ENCODE results near the gene NRXN2. TPM values are rescaled to one million over a fixed set of nuclear protein-coding genes. Genes with fewer than 3 reads are reported as not detected.

The NRXN2 gene
- total RNA-seq, 4 donors from 2014 or later: 1.6 to 4.2 (median 3.0) TPM

- Histone ChIP-seq H3K27me3 (no peaks in the 10 kb centered on the region), H3K4me1 (peaks cover 0 to 50% (median 41%) of the 10 kb centered on the region in 4 donors), H3K9me3 (no peaks in the 10 kb centered on the region), H3K27ac (peak overlapping the region in 3 of 4 donors; percentile 11 to 85 (median 37)), H3K36me3 (peaks cover 0 to 34% (median 0%) of the 10 kb centered on the region in 3 donors), H3K4me3 (no peak overlapping the region)
- peak in 1 of 3 donors; percentile 30 for DNase-seq
- no peak for TF ChIP-seq POLR2A (IDR thresholded peaks at IDR 0.05)
- TF ChIP-seq CTCF (IDR thresholded peaks at IDR 0.05): no peak
These were observed 37.9 kb upstream of the NRXN2 start for GRCh38 chr11:64760759-64761420.

DNA sequence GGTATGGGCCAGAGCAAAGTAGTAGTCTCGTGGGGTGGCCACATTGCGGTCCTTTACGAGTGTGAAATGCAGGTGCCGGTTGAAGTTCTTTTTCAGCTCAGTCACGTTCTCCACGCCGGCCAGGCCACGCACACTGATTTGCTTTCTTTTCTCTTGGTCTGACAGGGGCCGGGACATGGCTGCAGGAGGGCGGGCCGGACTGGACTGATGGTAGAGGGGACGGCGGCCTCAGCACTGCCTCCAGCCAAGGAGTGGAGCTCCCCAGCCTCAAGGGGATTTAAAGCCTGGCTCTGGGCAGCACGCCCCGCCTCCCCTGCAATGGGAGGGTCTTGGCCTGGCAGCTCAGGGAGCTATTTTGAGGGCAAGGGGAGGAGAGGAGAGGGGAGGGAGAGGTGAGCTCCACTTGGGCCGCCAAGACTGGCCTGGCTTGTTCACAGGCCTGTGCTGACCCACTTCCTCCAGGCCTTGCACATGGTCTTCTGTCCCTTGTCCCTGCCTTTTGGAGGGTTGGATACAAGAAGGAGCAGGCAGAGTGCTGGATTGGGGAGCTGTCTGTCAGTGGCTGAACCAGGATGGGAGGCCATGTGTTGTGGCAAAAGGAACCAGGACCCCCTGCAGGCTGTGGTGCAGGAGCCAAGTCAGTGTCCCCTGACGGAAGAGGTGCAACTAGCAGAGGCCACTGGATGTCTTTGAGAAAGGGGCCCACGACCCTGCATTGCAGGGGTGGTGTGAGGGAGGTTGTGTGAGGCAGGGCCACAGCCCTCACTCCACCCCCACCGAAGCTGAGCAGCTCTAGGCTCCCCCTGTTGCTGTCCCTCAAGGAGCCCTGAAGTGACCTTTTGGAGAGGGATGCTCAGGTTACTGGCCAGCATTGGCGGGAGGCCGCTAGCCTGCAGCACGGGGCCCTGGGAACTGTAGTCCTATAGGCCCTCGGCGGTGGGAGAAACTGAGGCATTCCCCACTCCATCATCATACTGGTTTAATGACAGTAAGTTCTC, 37.0 kb upstream of the NRXN2 start, which contains the start of gene PYGM:
Gene PYGM, minus strand, starts transcription at position 253 of the 998 bp plus-strand sequence. Its CDS starts 76 bp downstream, at position 177.
- peaks cover 0 to 26% (median 0%) of the 10 kb centered on the region in 3 donors for H3K36me3 ChIP-seq
- H3K27me3 ChIP-seq: no peaks in the 10 kb centered on the region
- peak within 1 kb of the TSS in 3 of 4 donors; percentile 39 to 85 (median 62) for H3K27ac ChIP-seq
- H3K9me3 ChIP-seq: no peaks in the 10 kb centered on the region
- peak within 1 kb of the TSS in 1 of 4 donors; percentile 21 for H3K4me3 ChIP-seq
- H3K4me1 ChIP-seq: peaks cover 0 to 45% (median 37%) of the 10 kb centered on the region in 4 donors
- TF ChIP-seq CTCF (IDR thresholded peaks at IDR 0.05): no peak
- no peak for TF ChIP-seq POLR2A (IDR thresholded peaks at IDR 0.05)
- DNase-seq: peak in 2 of 3 donors; percentile 47 to 49

DNA sequence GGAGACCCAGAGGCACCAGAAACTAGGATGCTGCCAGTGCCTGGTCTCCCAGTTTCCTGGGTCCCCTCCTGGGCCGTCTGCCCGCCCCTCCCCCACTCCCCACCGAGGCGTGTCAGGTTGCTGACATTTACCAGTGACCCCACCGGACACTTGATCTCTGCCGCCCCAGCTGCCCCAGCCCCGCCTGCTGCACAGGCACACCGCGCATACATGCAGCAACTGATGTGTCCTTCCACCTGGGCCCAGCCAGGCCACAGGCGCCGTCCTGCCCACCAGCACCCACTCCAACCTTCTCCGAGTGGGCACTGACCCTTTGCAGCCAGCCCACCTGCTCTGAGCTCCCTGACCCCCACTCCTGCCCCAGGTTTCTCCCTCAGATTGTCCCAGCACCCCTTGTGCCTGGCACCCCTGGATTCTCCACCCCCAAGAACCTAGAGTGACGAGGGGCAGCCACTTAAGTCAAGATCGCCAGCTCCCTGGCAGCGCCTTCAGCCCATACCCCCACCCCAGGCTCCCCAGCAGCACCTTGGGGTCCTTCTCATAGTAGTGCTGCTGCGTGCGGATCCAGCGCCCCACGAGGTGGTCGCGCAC, 36.2 kb upstream of the NRXN2 start:
- peak in 2 of 3 donors; percentile 44 to 47 for DNase-seq
- peak overlapping the region in 1 of 4 donors; percentile 21 for H3K4me3 ChIP-seq
- peak overlapping the region in 3 of 4 donors; percentile 39 to 85 (median 62) for H3K27ac ChIP-seq

GRCh38 chr11:64758330-64759079, 35.5 kb upstream of the NRXN2 start:
- H3K27me3 ChIP-seq: no peaks in the 10 kb centered on the region
- no peak overlapping the region for H3K27ac ChIP-seq
- no peak overlapping the region for H3K4me3 ChIP-seq
- no peak for DNase-seq
- H3K9me3 ChIP-seq: no peaks in the 10 kb centered on the region
- peaks cover 0 to 31% (median 24%) of the 10 kb centered on the region in 4 donors for H3K4me1 ChIP-seq
- H3K36me3 ChIP-seq: peaks cover 0 to 10% (median 0%) of the 10 kb centered on the region in 3 donors
- TF ChIP-seq POLR2A (IDR thresholded peaks at IDR 0.05): no peak
- TF ChIP-seq CTCF (IDR thresholded peaks at IDR 0.05): no peak

More for the DNA sequence above, 36.2 kb upstream of the NRXN2 start:
- peaks cover 0 to 39% (median 31%) of the 10 kb centered on the region in 4 donors for H3K4me1 ChIP-seq
- no peak for TF ChIP-seq CTCF (IDR thresholded peaks at IDR 0.05)
- TF ChIP-seq POLR2A (IDR thresholded peaks at IDR 0.05): no peak
- H3K27me3 ChIP-seq: no peaks in the 10 kb centered on the region
- H3K9me3 ChIP-seq: no peaks in the 10 kb centered on the region
- peaks cover 0 to 18% (median 0%) of the 10 kb centered on the region in 3 donors for H3K36me3 ChIP-seq
